Subcutaneous adipose tissue (tissue), 4 donors: Measurements from ENCODE around the gene LRRC3C. TPM values are rescaled to one million over a fixed set of nuclear protein-coding genes. Genes with fewer than 3 reads are reported as not detected.

Experiments used
- total RNA-seq, 4 donors: library from RNA; depleted of rRNA; stranded (reverse); fragments of >200 nt; gene quantifications; one replicate each; pipeline ENCODE4 v1.1.0, GENCODE V29; 2016
- TF ChIP-seq, protein P1 (sequence below): fragments of 450-650 bp; IDR thresholded peaks from one replicate; pipeline ENCODE4 v1.5.1; 2016; ENCODE audit warnings: low read depth, mild to moderate bottlenecking, control low read depth, antibody characterized with exemption, moderate library complexity

Gene LRRC3C, protein sequence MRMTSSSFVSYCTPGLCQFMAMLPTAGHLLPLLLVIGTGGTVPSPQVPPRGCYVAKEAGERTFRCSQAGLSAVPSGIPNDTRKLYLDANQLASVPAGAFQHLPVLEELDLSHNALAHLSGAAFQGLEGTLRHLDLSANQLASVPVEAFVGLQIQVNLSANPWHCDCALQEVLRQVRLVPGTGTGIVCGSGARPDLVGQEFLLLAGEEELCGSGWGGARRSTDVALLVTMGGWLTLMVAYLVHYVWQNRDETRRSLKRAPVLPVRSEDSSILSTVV
- total RNA-seq, result not detected

DNA sequence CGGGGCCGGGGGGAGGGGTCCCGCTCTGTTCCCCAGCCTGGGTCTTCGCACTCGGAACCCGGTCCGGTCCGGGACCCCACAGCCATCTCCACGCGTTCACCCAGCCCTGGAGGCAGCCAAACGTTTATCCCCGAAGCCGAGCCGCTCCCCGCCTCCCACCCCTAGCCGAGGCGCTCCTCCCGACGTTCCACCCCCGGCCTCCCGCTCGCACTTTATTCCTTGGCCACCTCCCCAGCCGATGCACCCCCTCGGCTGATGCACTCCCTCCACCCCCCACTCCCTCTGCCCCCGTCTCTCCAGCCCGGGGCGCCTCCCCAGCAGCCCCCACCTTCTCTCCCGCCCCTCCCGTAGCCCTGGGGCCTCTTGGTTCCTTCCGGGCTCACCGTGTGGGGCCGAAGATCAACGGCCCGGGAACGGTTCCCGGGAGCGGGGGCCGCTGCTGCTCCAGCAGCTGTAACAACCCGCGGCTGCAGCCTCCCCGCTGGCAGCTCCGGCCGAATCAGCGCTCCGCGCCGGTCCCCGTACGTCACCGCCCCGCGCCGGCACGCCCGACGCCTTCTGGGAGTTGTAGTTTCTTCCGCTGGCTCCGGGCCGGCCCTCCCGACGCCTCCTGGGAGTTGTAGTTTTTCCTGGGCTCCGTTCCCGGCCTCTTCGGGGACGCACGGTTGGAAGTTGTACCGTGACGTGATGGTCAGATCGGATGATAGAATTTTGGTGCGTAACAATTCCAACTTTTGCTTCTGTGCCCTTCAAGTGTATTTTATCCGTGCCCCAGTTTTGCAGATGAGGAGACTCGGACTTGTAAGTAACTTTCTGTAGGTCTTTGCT lies at the start of gene LRRC3C, which contains the start of gene ORMDL3:
Gene LRRC3C, plus strand, starts transcription at position 632 of the 828 bp plus-strand sequence. CDS start 13,792 bp downstream, outside the sequence.
Gene ORMDL3, minus strand, starts transcription at position 501 of the 828 bp plus-strand sequence. CDS start 3,398 bp downstream, outside the sequence.
- TF ChIP-seq, protein P1, sequence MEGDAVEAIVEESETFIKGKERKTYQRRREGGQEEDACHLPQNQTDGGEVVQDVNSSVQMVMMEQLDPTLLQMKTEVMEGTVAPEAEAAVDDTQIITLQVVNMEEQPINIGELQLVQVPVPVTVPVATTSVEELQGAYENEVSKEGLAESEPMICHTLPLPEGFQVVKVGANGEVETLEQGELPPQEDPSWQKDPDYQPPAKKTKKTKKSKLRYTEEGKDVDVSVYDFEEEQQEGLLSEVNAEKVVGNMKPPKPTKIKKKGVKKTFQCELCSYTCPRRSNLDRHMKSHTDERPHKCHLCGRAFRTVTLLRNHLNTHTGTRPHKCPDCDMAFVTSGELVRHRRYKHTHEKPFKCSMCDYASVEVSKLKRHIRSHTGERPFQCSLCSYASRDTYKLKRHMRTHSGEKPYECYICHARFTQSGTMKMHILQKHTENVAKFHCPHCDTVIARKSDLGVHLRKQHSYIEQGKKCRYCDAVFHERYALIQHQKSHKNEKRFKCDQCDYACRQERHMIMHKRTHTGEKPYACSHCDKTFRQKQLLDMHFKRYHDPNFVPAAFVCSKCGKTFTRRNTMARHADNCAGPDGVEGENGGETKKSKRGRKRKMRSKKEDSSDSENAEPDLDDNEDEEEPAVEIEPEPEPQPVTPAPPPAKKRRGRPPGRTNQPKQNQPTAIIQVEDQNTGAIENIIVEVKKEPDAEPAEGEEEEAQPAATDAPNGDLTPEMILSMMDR, result no peak

DNA sequence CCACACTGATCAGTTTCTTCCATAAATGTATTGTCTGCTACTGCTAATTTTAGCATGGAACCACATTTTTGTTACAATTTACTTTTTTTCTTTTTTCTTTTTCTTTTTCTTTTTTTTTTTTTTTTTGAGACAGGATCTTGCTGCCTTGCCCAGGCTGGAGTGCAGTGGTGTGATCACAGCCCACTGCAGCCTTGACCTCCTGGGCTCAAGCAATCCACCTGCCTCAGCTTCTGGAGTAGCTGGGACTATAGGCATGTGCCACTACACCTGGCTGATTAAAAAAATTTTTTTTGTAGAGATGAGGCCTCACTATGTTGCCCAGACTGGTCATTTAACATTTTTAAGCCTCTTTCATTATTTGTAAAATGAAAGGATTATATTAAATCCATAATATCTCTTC lies 40.5 kb upstream of the LRRC3C start:
- TF ChIP-seq, protein P1, result no peak

DNA sequence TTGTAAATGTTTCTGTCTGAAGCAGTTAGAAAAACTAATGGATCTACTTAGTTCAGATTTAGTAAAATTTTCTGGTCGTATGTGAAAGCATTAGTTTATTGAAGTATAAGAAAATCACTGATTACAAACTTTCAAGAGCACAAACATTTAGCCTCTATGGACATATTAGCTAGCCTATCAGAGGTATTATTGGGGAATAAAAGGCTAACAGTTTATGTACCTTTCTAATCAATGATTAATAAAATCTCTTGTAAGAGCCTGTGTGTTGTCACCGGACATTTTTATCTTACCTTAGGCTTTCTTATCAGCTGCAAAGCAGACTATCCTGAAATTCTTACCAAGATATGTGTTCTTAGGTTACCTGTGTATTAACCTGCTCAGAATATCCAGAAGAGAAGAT lies 38.3 kb upstream of the LRRC3C start:
- TF ChIP-seq, protein P1, result no peak

DNA sequence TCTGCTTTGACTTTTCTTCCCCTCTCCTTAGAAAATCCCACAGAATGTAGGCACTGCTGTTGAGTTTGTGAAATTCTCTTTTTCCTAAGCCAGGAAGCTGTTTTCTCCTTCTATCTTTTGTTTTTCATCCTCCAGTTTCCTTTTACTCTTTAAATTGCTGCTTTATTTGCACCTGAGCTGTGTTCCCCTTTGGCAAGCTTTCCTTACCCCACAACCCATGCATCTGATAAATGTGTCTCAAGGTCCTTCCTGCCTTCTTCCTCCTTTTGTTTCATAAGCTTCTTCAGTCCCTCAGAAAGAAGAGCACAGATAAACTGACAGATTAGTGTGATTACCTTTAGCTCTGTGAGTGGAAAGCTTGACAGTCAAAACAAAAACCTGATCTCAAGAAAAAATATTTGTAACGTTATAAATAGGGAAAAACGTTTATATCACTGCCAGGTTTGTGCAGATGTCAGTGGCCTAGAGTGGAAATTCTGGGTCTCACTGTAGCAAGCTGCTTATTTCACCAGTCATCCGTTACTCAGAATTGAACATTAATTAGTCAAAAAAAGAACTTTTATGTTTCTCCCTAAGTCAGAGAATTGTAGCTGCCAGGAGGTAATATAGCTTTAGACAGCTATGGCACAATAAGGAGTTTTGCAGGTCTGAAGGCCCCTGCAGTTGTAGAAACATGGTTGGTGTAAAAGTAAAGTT lies 32.7 kb upstream of the LRRC3C start:
- TF ChIP-seq, protein P1, result no peak

DNA sequence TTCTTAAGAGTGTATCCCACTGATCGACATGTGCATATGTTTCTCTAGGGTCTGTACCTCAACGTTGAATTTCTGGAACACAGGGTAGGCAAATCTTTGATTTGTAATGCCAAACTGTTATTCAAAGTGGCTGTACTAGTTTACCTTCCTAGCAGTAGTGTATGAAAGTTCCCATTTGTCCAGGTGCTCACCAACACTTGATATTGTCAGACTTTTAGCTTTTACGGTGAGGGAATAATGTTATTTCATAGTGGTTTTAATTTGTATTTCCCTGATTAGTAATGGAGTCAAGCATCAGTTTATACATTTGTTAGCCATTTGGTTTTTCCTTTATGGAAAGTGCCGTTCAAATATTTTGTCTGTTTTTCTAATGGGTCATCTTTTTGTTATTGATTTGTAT lies 29.4 kb upstream of the LRRC3C start:
- TF ChIP-seq, protein P1, result no peak

DNA sequence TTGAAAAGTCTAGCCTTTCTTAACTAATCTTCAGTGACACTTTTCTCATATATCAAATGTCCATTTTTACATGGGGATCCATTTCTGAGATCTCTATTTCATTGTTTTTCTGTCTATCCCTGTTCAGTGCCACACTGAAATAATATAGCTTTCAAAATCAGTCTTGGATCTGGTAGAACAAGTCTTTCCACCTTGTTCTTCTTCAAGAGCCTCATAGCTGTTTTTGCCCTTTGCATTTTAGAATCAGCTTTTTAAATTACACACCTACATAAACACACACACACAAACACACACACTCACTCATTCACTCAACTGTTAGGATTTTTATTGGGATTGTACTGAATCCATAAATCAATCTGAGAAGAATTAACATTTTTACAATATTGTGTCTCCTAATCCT lies 28.3 kb upstream of the LRRC3C start:
- TF ChIP-seq, protein P1, result no peak
